Activated T-helper 9 cell treated with anti-CD3 and anti-CD28 coated beads, Interleukin-2, amount 50 U/mL, for 16 hours (primary cell): ENCODE data around the gene ASXL1.
"Not testable (repeated sequence)": the region's sequence is repeated elsewhere in the genome, so short reads cannot be mapped to it uniquely, and the experiment has no call there.

ENCODE experiments used
- DNase-seq: peaks from one replicate; pipeline ENCODE4 v3.0.0-alpha.2; 2020; ENCODE audit warnings: low read depth

ASXL1 gene

DNA sequence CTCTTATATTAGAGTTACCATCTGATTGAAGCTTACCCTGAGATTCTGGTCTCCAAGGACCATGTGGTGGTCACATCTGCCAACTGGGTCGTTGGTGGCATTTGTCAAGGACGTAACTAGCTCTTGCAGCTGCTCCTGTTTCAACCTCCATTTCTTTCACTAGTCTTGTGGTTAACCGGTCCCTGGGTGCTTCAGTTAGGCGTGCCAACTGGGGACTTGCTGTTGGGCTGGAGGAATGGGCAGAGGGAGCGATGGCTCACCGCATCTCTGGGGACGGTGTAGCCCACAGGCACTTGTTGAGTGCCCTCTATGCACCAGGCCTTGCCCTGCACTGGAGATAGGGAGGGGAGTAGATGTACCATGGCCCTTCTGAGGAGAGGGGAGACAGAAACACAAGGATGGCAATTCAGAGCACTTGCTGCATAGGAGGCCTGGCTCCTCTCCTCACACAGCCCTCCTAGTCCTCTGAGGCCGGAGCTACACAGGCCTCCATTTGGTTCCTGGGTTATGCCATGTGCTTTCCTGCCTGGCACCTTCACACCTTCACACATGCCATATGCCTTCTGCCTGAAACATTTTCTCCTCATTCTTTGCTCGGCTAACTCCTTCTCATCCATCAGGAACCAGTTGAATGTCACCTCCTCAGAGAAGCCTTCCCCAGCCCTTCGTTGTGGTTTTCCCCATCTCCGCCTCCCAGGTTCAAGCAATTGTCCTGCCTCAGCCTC, 20.0 kb upstream of the ASXL1 start:
- DNase-seq, result no peak

DNA sequence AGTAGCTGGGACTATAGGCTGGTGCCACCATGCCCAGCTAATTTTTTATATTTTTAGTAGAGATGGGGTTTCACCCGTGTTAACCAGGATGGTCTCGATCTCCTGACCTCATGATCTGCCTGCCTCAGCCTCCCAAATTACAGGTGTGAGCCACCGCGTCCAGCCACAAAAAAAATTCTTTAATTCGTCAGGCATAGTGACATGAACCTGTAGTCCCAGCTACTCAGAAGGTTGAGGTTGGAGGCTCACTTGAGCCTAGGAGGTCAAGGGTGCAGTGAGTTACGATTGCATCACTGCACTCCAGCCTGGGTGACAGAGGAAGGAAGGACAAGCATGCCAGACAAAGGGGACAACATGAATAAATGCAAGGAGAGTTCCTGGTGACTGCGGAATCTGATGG, 19.5 kb upstream of the ASXL1 start:
- no peak for DNase-seq

DNA sequence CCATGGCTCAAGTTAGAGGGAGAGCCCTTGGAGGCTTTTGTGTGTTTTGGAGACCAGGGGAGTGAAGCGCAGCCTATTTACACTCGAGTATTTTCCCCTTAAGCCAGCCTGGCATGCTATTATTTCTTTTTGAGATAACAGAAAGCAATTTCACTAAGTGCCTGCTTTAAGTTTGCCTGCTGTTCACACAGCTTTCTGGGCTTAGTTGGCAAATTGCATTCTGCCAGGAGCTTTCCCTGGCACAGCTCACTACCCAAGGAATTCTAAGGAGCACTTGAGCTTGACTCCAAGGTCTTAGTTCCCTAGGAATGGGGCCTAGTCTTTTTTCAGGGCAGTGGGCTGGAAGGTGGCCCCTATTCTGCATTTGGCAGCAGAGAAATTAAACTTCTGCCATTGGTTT, 19.0 kb upstream of the ASXL1 start:
- no peak for DNase-seq

DNA sequence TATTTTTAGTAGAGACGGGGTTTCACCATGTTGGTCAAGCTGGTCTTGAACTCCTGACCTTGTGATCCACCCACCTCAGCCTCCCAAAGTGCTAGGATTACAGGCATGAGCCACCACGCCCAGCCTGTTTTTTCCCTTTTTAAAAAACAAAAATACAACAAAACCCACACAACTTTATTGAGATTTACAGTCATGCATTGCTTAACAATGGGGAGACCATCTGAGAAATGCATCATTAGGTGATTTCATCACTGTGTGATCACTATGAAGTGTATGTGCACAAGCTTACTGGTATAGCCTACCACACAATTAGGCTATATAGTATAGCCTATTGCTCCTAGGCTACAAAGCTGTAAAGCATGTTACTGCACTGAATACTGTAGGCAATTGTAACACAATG, 17.1 kb upstream of the ASXL1 start:
- DNase-seq, result not testable (repeated sequence)

GRCh38 chr20:32343439-32343838, 14.7 kb upstream of the ASXL1 start:
- DNase-seq, result no peak

GRCh38 chr20:32344835-32345506, 13.2 kb upstream of the ASXL1 start:
- no peak for DNase-seq

DNA sequence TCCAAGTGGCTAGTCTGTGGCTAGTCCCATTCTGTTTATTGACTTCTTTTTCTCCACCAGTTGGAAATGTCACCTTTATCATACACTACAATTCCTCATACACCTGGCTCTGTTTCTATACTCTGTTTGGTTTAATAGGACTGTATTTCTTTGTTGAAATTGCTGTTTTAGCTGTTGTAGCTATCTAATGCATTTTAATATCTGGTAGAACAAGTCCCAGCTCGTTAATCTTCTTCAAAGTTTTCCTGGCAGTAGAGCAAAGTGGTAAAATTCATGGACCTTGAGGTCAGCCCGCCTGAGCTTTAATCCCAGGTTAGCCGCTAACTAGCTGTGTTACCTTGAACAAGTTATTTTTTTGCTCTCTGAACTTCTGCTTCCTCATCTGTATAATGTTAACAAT, 9.9 kb upstream of the ASXL1 start:
- DNase-seq, result no peak

GRCh38 chr20:32350421-32350820, 7.7 kb upstream of the ASXL1 start:
- no peak for DNase-seq

GRCh38 chr20:32352121-32352720, 5.9 kb upstream of the ASXL1 start:
- DNase-seq, result no peak

DNA sequence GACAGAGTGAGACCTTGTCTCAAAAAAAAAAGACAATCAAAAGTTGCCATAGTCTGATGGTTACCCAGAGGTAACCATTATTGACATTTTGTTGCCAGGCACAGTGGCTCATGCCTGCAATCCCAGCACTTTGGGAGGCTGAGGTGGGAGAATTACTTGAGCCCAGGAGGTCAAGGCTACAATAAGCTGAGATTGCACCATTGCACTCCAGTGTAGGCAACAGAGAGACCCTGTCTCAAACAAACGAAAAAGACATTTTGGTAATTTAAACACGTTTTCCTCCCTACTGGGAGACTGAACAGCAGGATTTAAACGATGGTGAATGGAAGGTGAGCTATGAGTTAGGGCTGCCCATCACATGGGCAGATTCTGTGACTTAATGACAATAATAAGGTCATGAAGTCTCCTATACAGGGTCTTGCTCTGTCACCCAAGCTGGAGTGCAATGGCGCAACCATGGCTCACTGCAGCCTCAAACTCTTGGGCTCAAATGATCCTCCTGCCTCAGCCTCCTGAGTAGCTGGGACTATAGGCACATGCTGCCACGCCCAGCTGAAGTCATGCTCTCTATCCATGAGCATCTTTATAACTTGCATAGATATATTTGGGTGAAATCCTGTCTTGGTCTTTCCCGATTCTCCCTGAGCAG, 4.2 kb upstream of the ASXL1 start:
- no peak for DNase-seq

- no peak for DNase-seq
These were observed 3.3 kb upstream of the ASXL1 start for GRCh38 chr20:32354592-32355416.

DNA sequence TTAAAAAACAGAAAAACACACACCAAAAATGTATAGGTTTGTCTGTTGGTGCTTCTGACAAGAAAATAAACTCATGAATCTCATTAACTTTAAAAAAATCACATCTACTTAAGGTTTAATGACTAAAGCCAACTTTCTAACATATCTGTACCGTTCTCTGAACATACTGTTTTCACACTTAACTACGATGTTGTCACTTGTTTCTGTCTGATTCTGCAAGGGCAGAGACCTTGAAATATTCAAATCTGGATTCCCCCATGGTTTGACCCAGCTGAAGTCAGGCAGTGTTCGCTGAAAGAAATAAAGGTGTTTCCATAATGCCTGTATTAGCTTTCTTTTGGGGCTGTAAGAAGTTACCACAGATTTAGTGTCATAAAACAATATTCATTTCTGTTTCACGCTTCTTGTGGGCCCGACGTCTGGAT, 2.7 kb upstream of the ASXL1 start:
- DNase-seq, result no peak

GRCh38 chr20:32355907-32356621, 2.1 kb upstream of the ASXL1 start:
- DNase-seq, result not testable (repeated sequence)

- no peak for DNase-seq
These were observed 1.3 kb upstream of the ASXL1 start for GRCh38 chr20:32356622-32357374.

GRCh38 chr20:32357375-32357868, 709 bp upstream of the ASXL1 start:
- DNase-seq, result no peak

GRCh38 chr20:32358632-32358882, 426 bp downstream of the ASXL1 start:
- no peak for DNase-seq

DNA sequence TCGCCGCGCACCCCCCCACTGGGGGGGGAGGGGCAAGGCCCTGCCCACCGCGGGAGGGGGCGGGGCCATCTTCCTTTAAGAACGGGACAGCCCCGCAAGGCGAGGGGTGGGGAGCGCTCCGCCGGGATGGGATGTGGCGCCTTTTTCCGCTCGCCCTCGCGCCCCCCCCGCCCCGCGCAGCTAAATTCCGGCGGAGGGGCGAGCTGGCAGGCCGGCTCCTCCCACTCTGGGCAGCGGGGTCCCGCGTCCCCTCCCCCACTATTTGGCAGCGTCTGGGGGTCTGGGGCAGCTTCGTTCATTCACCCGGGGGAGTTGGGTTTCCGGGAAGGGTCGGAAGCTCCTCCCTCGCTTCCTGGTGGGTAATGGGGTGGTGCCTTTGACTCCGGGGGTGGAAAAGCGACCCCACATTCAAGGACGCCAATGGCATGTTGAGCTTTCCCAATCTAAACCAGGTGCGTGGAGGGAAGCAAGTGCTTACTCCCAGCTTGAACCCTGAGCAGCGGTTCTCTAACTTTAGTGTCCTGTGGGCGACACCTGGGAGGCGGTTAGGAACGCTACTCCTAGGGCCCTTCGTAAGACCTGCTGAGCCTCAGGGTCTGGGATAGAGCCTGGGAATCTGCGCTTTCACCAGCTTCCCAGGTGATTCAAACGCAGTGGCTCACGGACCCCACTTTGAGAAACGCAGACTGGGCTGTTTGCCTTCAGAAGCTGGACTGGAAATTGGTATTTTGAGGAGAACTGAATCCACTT, 927 bp downstream of the ASXL1 start:
- peak; percentile 67 for DNase-seq

DNA sequence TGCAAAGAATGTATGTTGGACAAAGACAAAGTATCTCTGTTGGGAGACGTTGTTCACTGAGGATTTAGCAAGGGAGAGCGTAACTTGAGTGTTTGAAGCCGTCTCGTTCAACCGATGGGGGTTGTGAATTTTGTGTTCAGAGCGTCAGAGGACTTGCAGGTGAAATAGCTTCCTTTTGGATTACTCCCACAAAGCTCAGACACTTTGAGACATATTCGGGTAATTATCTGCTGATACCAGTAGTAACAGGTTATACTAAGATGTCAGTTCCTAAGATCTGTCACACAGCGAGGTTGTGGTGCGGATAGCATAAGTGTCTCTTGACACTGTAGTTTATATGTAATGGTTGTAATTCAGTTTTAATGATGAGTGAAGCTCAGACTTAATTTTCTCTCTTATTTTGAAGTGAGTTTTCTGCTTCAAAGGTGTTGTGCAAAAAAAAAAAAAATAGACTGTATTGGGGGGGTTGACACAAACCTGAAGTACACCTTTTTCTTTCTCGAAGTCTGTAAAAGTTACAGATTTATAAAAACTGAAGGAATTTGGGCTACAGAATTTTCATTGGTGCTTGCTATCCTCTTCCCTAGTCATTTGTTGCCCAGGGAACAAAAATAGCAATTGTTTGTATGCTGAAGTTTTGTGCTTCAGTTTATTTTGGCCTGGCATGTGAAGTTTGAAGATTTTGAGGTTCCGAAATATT, 1.7 kb downstream of the ASXL1 start:
- DNase-seq, result no peak

DNA sequence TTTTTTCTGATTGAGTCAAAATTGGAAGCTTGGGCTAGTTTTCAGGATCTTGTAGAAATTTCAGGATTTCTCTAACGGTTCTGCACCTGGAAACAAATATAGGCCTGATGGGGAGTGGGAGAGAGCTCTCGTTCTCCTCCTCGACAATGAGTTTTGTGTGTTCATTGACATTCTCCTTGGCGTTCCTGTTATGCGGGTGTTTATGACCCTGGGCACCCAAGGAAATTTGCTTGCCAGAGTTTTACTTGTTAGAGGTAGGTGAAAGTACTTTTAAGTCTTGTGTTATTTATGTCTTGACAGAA, 2.2 kb downstream of the ASXL1 start:
- no peak for DNase-seq
